GM23338 (cell line): ENCODE results near the gene PACS1. TPM values are rescaled to one million over a fixed set of nuclear protein-coding genes. Genes with fewer than 3 reads are reported as not detected.

Experiments used
- ATAC-seq: fragments of 200-7000 bp; cut with Tn5 transposase; 3 replicates; pipeline ENCODE4 v1.9.1; 2020
- DNase-seq: peaks from one replicate; pipeline ENCODE4 v3.0.0-alpha.2; 2015; ENCODE audit warnings: low spot score
- H2AFZ ChIP-seq: fragments of 200-600 bp; sonication (generic); 2 replicates; pipeline ENCODE4 v1.8.0; 2016; ENCODE audit warnings: antibody characterized with exemption, mild to moderate bottlenecking, moderate library complexity
- H3F3A ChIP-seq: fragments of 200-600 bp; sonication (generic); replicated peaks from 2 replicates; pipeline ENCODE4 v1.8.0; 2017; ENCODE audit warnings: antibody characterized with exemption, mixed run types, low read depth
- H3K27ac ChIP-seq: fragments of 200-600 bp; sonication (generic); 2 replicates; pipeline ENCODE4 v1.6.1; 2016; ENCODE audit warnings: low read depth
- H3K27me3 ChIP-seq: fragments of 200-600 bp; sonication (generic); 2 replicates; pipeline ENCODE4 v1.8.0; 2016; ENCODE audit warnings: mild to moderate bottlenecking, mixed run types, moderate library complexity; ENCODE audit not compliant: insufficient read depth
- H3K36me3 ChIP-seq: fragments of 200-600 bp; sonication (generic); 2 replicates; pipeline ENCODE4 v1.8.0; 2016; ENCODE audit warnings: mild to moderate bottlenecking; ENCODE audit not compliant: insufficient read depth
- H3K4me1 ChIP-seq: fragments of 200-600 bp; sonication (generic); 2 replicates; pipeline ENCODE4 v1.8.0; 2016; ENCODE audit warnings: mild to moderate bottlenecking, moderate library complexity; ENCODE audit not compliant: insufficient read depth
- H3K4me2 ChIP-seq: fragments of 200-600 bp; sonication (generic); 2 replicates; pipeline ENCODE4 v1.7.1; 2017; ENCODE audit warnings: mixed run types
- H3K4me3 ChIP-seq: fragments of 200-600 bp; sonication (generic); 2 replicates; pipeline ENCODE4 v1.6.1; 2016; ENCODE audit warnings: mixed run types
- H3K79me2 ChIP-seq: fragments of 200-600 bp; sonication (generic); replicated peaks from 2 replicates; pipeline ENCODE4 v1.8.0; 2017; ENCODE audit warnings: mild to moderate bottlenecking; ENCODE audit not compliant: insufficient read depth
- H3K9me2 ChIP-seq: fragments of 200-600 bp; sonication (generic); 2 replicates; pipeline ENCODE4 v1.8.0; 2017; ENCODE audit not compliant: insufficient read depth
- H4K20me1 ChIP-seq: fragments of 200-600 bp; sonication (generic); replicated peaks from 2 replicates; pipeline ENCODE4 v1.8.0; 2017; ENCODE audit warnings: mild to moderate bottlenecking; ENCODE audit not compliant: insufficient read depth
- H3K27ac Mint-ChIP-seq: 2 replicates; pipeline ENCODE4 v1.8.0; 2020; ENCODE audit warnings: inconsistent platforms, mild to moderate bottlenecking, moderate library complexity, mixed read lengths
- H3K27me3 Mint-ChIP-seq: 3 replicates; pipeline ENCODE4 v1.8.0; 2022; ENCODE audit warnings: low read depth, mild to moderate bottlenecking, moderate library complexity, mixed read lengths, inconsistent platforms; ENCODE audit not compliant: insufficient read depth, poor library complexity
- H3K36me3 Mint-ChIP-seq: 3 replicates; pipeline ENCODE4 v1.8.0; 2021; ENCODE audit warnings: low read depth, mild to moderate bottlenecking, inconsistent platforms, moderate library complexity, mixed read lengths
- H3K4me1 Mint-ChIP-seq: 3 replicates; pipeline ENCODE4 v1.8.0; 2020; ENCODE audit warnings: mild to moderate bottlenecking, inconsistent platforms, mixed read lengths
- H3K4me3 Mint-ChIP-seq: 3 replicates; pipeline ENCODE4 v1.8.0; 2021; ENCODE audit warnings: moderate library complexity, mild to moderate bottlenecking, inconsistent platforms, mixed read lengths
- H3K9me3 Mint-ChIP-seq: 3 replicates; pipeline ENCODE4 v1.8.0; 2020; ENCODE audit warnings: moderate library complexity, mild to moderate bottlenecking, inconsistent platforms, mixed read lengths
- CREB1 ChIP-seq: fragments of 250-450 bp; sonication (Bioruptor Pico); IDR thresholded peaks from 2 replicates; pipeline ENCODE4 v1.5.0; 2020; ENCODE audit warnings: low read depth, mild to moderate bottlenecking, moderate library complexity
- EZH2 ChIP-seq: fragments of 200-600 bp; sonication (generic); IDR thresholded peaks from one replicate; pipeline ENCODE4 v1.8.0; 2017; ENCODE audit warnings: antibody characterized with exemption, mild to moderate bottlenecking, low read depth; ENCODE audit not compliant: unreplicated experiment
- EZH2phosphoT487 ChIP-seq: fragments of 200-600 bp; sonication (generic); IDR thresholded peaks from one replicate; pipeline ENCODE4 v1.8.1; 2018; ENCODE audit warnings: antibody characterized with exemption; ENCODE audit not compliant: unreplicated experiment
- JUNB ChIP-seq: IDR thresholded peaks from one replicate; pipeline ENCODE4 v1.6.1; 2016; ENCODE audit warnings: antibody characterized with exemption; ENCODE audit not compliant: unreplicated experiment
- NANOG ChIP-seq: IDR thresholded peaks from 2 replicates; pipeline ENCODE4 v1.6.1; 2016; ENCODE audit warnings: antibody characterized with exemption, borderline replicate concordance
- POLR2AphosphoS5 ChIP-seq: IDR thresholded peaks from 2 replicates; pipeline ENCODE4 v1.6.1; 2016; ENCODE audit warnings: antibody characterized with exemption, low read depth
- STAT1 ChIP-seq: IDR thresholded peaks from one replicate; pipeline ENCODE4 v1.6.1; 2016; ENCODE audit warnings: antibody characterized with exemption; ENCODE audit not compliant: unreplicated experiment
- ZNF114 ChIP-seq: fragments of 250-450 bp; sonication (Bioruptor Pico); IDR thresholded peaks from 2 replicates; pipeline ENCODE4 v1.5.0; 2020; ENCODE audit warnings: mild to moderate bottlenecking, moderate library complexity
- ZNF331 ChIP-seq: fragments of 250-450 bp; sonication (Bioruptor Pico); IDR thresholded peaks from 2 replicates; pipeline ENCODE4 v1.5.0; 2020; ENCODE audit warnings: low read depth, mild to moderate bottlenecking, moderate library complexity
- polyA plus RNA-seq: library from polyadenylated mRNA; unstranded; fragments of >200 nt; fragmentation: Nextera tagmentation; extraction: Ambion mirVana; gene quantifications from 2 replicates; pipeline ENCODE4 v1.2.1, GENCODE V29; 2016
- total RNA-seq: library from RNA; depleted of rRNA; stranded (reverse); fragments of >200 nt; shearing (Covaris generic); gene quantifications from 2 replicates; pipeline ENCODE4 v1.2.3, GENCODE V29; 2014
- TF ChIP-seq, protein P1 (sequence below): IDR thresholded peaks from one replicate; pipeline ENCODE4 v1.6.1; 2018; ENCODE audit warnings: antibody characterized with exemption; ENCODE audit not compliant: unreplicated experiment
- TF ChIP-seq, protein P2 (sequence below): IDR thresholded peaks from 2 replicates; pipeline ENCODE4 v1.6.1; 2016; ENCODE audit warnings: antibody characterized with exemption
- TF ChIP-seq, protein P3 (sequence below), 2 experiments: fragments of 200-600 bp in 1 of 2; sonication (generic) in 1 of 2; conservative IDR thresholded peaks; 2 replicates each; pipeline versions ENCODE4 v1.5.1 to v1.6.1; 2016 to 2017; ENCODE audit warnings: antibody characterized with exemption in 2 of 2, low read depth in 2 of 2, mild to moderate bottlenecking in 2 of 2, moderate library complexity in 1 of 2
- TF ChIP-seq, protein P4 (sequence below): fragments of 250-450 bp; sonication (Bioruptor Pico); IDR thresholded peaks from 2 replicates; pipeline ENCODE4 v1.5.0; 2020; ENCODE audit warnings: mild to moderate bottlenecking, moderate library complexity

Gene PACS1
- total and polyA plus RNA-seq, 2 experiments from 2014 or later = 8.0 to 37.5 TPM

DNA sequence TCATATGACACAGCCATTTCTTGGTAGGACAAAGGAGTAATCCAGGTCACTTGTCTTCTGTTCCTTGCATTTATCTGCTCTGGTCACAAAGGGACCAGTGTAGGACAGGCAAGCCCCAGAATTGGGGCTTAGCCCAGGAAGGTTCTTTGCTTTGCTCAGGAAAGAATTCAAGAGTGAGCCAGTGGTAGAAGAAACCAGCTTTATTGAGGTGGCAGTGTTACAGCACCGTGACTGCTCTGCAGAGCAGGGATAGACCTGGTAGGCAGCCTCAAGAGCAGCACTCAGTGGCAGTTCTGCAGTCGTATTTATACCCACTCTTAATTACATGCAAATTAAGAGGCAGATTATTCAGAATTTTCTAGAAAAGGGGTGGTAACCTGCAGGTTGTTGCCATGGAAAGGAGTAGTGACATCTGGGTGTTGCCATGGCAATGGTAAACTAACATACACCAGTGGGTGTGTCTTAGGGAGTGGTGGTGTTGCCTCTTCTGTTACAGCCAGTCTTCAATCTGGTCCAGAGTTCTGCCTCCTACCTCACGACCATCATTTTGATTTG, 113.5 kb downstream of the PACS1 start:
- Histone ChIP-seq H3K4me1 (no peaks in the 10 kb centered on the region), H3K4me2 (no peak overlapping the region), H3K4me3 (no peak overlapping the region), H2AFZ (no peak overlapping the region), H3K27ac (0 out of 2 replicates have a peak overlapping the region, but pooled peaks have one; percentile 26), H3K9me2 (no peaks in the 10 kb centered on the region), H3K27me3 (no peaks in the 10 kb centered on the region), H3K36me3 (no peaks in the 10 kb centered on the region), H3K79me2 (peaks cover 4% of the 10 kb centered on the region; the same call in 1 of the 2 replicates), H3F3A (no peaks in the 10 kb centered on the region), H4K20me1 (peaks cover 4% of the 10 kb centered on the region; the same call in 1 of the 2 replicates)
- TF ChIP-seq EZH2phosphoT487 = no peak
- TF ChIP-seq, protein P1, sequence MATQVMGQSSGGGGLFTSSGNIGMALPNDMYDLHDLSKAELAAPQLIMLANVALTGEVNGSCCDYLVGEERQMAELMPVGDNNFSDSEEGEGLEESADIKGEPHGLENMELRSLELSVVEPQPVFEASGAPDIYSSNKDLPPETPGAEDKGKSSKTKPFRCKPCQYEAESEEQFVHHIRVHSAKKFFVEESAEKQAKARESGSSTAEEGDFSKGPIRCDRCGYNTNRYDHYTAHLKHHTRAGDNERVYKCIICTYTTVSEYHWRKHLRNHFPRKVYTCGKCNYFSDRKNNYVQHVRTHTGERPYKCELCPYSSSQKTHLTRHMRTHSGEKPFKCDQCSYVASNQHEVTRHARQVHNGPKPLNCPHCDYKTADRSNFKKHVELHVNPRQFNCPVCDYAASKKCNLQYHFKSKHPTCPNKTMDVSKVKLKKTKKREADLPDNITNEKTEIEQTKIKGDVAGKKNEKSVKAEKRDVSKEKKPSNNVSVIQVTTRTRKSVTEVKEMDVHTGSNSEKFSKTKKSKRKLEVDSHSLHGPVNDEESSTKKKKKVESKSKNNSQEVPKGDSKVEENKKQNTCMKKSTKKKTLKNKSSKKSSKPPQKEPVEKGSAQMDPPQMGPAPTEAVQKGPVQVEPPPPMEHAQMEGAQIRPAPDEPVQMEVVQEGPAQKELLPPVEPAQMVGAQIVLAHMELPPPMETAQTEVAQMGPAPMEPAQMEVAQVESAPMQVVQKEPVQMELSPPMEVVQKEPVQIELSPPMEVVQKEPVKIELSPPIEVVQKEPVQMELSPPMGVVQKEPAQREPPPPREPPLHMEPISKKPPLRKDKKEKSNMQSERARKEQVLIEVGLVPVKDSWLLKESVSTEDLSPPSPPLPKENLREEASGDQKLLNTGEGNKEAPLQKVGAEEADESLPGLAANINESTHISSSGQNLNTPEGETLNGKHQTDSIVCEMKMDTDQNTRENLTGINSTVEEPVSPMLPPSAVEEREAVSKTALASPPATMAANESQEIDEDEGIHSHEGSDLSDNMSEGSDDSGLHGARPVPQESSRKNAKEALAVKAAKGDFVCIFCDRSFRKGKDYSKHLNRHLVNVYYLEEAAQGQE = no peak
- TF ChIP-seq, protein P2, sequence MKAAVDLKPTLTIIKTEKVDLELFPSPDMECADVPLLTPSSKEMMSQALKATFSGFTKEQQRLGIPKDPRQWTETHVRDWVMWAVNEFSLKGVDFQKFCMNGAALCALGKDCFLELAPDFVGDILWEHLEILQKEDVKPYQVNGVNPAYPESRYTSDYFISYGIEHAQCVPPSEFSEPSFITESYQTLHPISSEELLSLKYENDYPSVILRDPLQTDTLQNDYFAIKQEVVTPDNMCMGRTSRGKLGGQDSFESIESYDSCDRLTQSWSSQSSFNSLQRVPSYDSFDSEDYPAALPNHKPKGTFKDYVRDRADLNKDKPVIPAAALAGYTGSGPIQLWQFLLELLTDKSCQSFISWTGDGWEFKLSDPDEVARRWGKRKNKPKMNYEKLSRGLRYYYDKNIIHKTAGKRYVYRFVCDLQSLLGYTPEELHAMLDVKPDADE = no peak
- no peak for TF ChIP-seq JUNB
- no peak for TF ChIP-seq ZNF114
- no peak for TF ChIP-seq POLR2AphosphoS5
- TF ChIP-seq, protein P3, sequence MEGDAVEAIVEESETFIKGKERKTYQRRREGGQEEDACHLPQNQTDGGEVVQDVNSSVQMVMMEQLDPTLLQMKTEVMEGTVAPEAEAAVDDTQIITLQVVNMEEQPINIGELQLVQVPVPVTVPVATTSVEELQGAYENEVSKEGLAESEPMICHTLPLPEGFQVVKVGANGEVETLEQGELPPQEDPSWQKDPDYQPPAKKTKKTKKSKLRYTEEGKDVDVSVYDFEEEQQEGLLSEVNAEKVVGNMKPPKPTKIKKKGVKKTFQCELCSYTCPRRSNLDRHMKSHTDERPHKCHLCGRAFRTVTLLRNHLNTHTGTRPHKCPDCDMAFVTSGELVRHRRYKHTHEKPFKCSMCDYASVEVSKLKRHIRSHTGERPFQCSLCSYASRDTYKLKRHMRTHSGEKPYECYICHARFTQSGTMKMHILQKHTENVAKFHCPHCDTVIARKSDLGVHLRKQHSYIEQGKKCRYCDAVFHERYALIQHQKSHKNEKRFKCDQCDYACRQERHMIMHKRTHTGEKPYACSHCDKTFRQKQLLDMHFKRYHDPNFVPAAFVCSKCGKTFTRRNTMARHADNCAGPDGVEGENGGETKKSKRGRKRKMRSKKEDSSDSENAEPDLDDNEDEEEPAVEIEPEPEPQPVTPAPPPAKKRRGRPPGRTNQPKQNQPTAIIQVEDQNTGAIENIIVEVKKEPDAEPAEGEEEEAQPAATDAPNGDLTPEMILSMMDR (conservative IDR thresholded peaks at IDR 0.05; ENCODE audit: low read depth in 2 of 2) = no peak
- TF ChIP-seq CREB1 (CRISPR knock-in tag) = no peak
- TF ChIP-seq EZH2 = no peak
- no peak for TF ChIP-seq ZNF331 (CRISPR knock-in tag)
- TF ChIP-seq STAT1 = no peak
- no peak for TF ChIP-seq NANOG
- TF ChIP-seq, protein P4, sequence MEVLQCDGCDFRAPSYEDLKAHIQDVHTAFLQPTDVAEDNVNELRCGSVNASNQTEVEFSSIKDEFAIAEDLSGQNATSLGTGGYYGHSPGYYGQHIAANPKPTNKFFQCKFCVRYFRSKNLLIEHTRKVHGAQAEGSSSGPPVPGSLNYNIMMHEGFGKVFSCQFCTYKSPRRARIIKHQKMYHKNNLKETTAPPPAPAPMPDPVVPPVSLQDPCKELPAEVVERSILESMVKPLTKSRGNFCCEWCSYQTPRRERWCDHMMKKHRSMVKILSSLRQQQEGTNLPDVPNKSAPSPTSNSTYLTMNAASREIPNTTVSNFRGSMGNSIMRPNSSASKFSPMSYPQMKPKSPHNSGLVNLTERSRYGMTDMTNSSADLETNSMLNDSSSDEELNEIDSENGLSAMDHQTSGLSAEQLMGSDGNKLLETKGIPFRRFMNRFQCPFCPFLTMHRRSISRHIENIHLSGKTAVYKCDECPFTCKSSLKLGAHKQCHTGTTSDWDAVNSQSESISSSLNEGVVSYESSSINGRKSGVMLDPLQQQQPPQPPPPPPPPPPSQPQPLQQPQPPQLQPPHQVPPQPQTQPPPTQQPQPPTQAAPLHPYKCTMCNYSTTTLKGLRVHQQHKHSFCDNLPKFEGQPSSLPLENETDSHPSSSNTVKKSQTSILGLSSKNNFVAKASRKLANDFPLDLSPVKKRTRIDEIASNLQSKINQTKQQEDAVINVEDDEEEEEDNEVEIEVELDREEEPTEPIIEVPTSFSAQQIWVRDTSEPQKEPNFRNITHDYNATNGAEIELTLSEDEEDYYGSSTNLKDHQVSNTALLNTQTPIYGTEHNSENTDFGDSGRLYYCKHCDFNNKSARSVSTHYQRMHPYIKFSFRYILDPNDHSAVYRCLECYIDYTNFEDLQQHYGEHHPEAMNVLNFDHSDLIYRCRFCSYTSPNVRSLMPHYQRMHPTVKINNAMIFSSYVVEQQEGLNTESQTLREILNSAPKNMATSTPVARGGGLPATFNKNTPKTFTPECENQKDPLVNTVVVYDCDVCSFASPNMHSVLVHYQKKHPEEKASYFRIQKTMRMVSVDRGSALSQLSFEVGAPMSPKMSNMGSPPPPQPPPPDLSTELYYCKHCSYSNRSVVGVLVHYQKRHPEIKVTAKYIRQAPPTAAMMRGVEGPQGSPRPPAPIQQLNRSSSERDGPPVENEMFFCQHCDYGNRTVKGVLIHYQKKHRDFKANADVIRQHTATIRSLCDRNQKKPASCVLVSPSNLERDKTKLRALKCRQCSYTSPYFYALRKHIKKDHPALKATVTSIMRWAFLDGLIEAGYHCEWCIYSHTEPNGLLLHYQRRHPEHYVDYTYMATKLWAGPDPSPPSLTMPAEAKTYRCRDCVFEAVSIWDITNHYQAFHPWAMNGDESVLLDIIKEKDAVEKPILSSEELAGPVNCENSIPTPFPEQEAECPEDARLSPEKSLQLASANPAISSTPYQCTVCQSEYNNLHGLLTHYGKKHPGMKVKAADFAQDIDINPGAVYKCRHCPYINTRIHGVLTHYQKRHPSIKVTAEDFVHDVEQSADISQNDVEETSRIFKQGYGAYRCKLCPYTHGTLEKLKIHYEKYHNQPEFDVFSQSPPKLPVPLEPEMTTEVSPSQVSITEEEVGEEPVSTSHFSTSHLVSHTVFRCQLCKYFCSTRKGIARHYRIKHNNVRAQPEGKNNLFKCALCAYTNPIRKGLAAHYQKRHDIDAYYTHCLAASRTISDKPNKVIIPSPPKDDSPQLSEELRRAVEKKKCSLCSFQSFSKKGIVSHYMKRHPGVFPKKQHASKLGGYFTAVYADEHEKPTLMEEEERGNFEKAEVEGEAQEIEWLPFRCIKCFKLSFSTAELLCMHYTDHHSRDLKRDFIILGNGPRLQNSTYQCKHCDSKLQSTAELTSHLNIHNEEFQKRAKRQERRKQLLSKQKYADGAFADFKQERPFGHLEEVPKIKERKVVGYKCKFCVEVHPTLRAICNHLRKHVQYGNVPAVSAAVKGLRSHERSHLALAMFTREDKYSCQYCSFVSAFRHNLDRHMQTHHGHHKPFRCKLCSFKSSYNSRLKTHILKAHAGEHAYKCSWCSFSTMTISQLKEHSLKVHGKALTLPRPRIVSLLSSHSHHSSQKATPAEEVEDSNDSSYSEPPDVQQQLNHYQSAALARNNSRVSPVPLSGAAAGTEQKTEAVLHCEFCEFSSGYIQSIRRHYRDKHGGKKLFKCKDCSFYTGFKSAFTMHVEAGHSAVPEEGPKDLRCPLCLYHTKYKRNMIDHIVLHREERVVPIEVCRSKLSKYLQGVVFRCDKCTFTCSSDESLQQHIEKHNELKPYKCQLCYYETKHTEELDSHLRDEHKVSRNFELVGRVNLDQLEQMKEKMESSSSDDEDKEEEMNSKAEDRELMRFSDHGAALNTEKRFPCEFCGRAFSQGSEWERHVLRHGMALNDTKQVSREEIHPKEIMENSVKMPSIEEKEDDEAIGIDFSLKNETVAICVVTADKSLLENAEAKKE = no peak
- H3K9me3 Mint-ChIP-seq = no peaks in the 10 kb centered on the region
- no peaks in the 10 kb centered on the region; the same call in 2 of the 3 replicates for H3K36me3 Mint-ChIP-seq
- H3K27me3 Mint-ChIP-seq = peaks cover 2% of the 10 kb centered on the region
- no peak overlapping the region for H3K4me3 Mint-ChIP-seq
- DNase-seq = peak; percentile 64
- H3K27ac Mint-ChIP-seq = no peak overlapping the region
- ATAC-seq = peak; percentile 80
- H3K4me1 Mint-ChIP-seq = no peaks in the 10 kb centered on the region
